Upper lobe of left lung (tissue), 6 donors: ENCODE data around the gene MVB12B. TPM values are rescaled to one million over a fixed set of nuclear protein-coding genes. Genes with fewer than 3 reads are reported as not detected.
A peak's percentile ranks its signal among the peaks of the same experiment; 100 is the strongest.

Experiments used
- ATAC-seq, 2 donors: fragments of 200-7000 bp; cut with Tn5 transposase; one replicate each; pipeline ENCODE4 v1.9.1; 2022; ENCODE audit warnings: mild to moderate bottlenecking in 2 of 2, moderate library complexity in 2 of 2; ENCODE audit not compliant: low FRiP score in 2 of 2
- DNase-seq, 2 donors: peaks; one replicate each; pipeline ENCODE4 v3.0.0-alpha.2; 2019 to 2020
- H3K27ac ChIP-seq, 4 donors: fragments of 200-600 bp; sonication (generic); one replicate each; pipeline ENCODE4 v1.5.1; 2016 to 2019
- H3K27me3 ChIP-seq, 4 donors: fragments of 200-600 bp; sonication (generic); one replicate each; pipeline ENCODE4 v1.5.1; 2017 to 2019
- H3K36me3 ChIP-seq, 4 donors: fragments of 200-600 bp; sonication (generic); one replicate each; pipeline ENCODE4 v1.5.1; 2016 to 2019
- H3K4me1 ChIP-seq, 4 donors: fragments of 200-600 bp; sonication (generic); one replicate each; pipeline ENCODE4 v1.5.1; 2018 to 2019
- H3K4me3 ChIP-seq, 4 donors: fragments of 200-600 bp; sonication (generic); one replicate each; pipeline ENCODE4 v1.5.1; 2017 to 2019; ENCODE audit warnings: mild to moderate bottlenecking in 2 of 4, moderate library complexity in 1 of 4
- H3K9me3 ChIP-seq, 4 donors: fragments of 200-600 bp; sonication (generic); one replicate each; pipeline ENCODE4 v1.5.1; 2018 to 2019
- CTCF ChIP-seq, 6 experiments: fragments of 450-650 bp in 4 of 6; fragments of 200-600 bp in 2 of 6; sonication (generic) in 2 of 6; IDR thresholded peaks; one replicate each; pipeline ENCODE4 v1.5.1; 2016 to 2019; ENCODE audit warnings: antibody characterized with exemption in 6 of 6
- EP300 ChIP-seq, 4 donors: sonication (generic); formaldehyde crosslinking; IDR thresholded peaks; one replicate each; pipeline ENCODE4 v1.5.1; 2017; ENCODE audit warnings: antibody characterized with exemption in 4 of 4, control low read depth in 2 of 4
- POLR2A ChIP-seq, 4 donors: fragments of 450-650 bp; IDR thresholded peaks; one replicate each; pipeline ENCODE4 v1.5.1; 2016 to 2017; ENCODE audit warnings: antibody characterized with exemption in 4 of 4, mild to moderate bottlenecking in 2 of 4
- POLR2AphosphoS5 ChIP-seq, 2 donors: sonication (generic); formaldehyde crosslinking; IDR thresholded peaks; one replicate each; pipeline ENCODE4 v1.5.1; 2017; ENCODE audit warnings: antibody characterized with exemption in 2 of 2
- WGBS, 2 donors: methylation state at CpG; one replicate each; pipeline ENCODE4 v1.1.5; 2017 to 2018; 5-methylcytosine and 5-hydroxymethylcytosine counted together
- total RNA-seq, 6 donors: library from RNA; depleted of rRNA in 4 of 6; stranded (reverse); fragments of >200 nt in 4 of 6; gene quantifications; one replicate each; pipeline versions ENCODE4 v1.1.0 to v1.2.1, GENCODE V29; 2016 to 2021
- donor health status: DM: no; HTN: no; CAD: no; lungs with moderate emphysema.
- donor health status: DM: no; HTN: yes; CAD: no; lungs with severe emphysema.

Gene MVB12B
- total RNA-seq, 6 donors from 2014 or later, result 36.7 to 60.7 (median 41.0) TPM

- peaks cover 19 to 59% (median 22%) of the 10 kb centered on the region in 4 donors for H3K4me1 ChIP-seq
- peak overlapping the region in 1 of 4 donors; percentile 57 for H3K27ac ChIP-seq
- ATAC-seq (peak; percentile 89 to 92), DNase-seq (peak; percentile 87 to 97)
- no peaks in the 10 kb centered on the region for H3K9me3 ChIP-seq
- WGBS, 2 donors, result 23 to 29% methylated on average over 23 to 25 of the region's 25 CpGs
- H3K27me3 ChIP-seq, result no peaks in the 10 kb centered on the region
- no peak for TF ChIP-seq POLR2A (IDR thresholded peaks at IDR 0.05)
- TF ChIP-seq CTCF (IDR thresholded peaks at IDR 0.05), result peak; percentile 94 to 98 (median 96)
- TF ChIP-seq POLR2AphosphoS5 (IDR thresholded peaks at IDR 0.05), result no peak
- H3K36me3 ChIP-seq, result peaks cover 0 to 53% (median 25%) of the 10 kb centered on the region in 4 donors
- H3K4me3 ChIP-seq, result no peak overlapping the region
Measured at GRCh38 chr9:126398403-126399058, 71.9 kb downstream of the MVB12B start.

DNA sequence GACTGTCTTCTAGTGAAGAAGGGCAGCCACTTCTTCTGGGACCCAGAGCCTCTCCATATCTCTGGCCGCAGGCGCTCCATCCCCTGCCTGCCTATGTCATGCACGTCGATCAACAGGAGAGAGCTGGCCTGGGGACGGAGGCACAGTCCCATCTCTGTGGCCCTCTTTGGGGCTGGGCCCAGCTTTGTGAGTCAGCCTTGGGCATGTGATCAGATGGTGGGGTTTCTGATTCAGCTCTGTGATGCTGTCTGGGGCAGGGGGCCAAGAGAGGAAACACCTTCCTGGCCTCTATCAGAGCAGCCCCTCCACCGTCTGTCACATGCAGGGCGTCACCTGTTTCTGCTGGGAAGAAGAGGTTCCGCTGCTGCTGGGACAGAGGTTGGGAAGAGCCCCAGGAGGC is 72.6 kb downstream of the MVB12B start:
- ATAC-seq (no peak), DNase-seq (no peak)
- Histone ChIP-seq H3K36me3 (peaks cover 0 to 55% (median 26%) of the 10 kb centered on the region in 4 donors), H3K27me3 (no peaks in the 10 kb centered on the region), H3K4me3 (no peak overlapping the region), H3K4me1 (peaks cover 13 to 52% (median 16%) of the 10 kb centered on the region in 4 donors), H3K9me3 (no peaks in the 10 kb centered on the region), H3K27ac (no peak overlapping the region)
- TF ChIP-seq POLR2AphosphoS5 (IDR thresholded peaks at IDR 0.05) (no peak), CTCF (IDR thresholded peaks at IDR 0.05) (no peak), EP300 (IDR thresholded peaks at IDR 0.05) (no peak), POLR2A (IDR thresholded peaks at IDR 0.05) (no peak)
- WGBS, 2 donors, result 90 to 96% methylated on average over 4 to 8 of the region's 8 CpGs

DNA sequence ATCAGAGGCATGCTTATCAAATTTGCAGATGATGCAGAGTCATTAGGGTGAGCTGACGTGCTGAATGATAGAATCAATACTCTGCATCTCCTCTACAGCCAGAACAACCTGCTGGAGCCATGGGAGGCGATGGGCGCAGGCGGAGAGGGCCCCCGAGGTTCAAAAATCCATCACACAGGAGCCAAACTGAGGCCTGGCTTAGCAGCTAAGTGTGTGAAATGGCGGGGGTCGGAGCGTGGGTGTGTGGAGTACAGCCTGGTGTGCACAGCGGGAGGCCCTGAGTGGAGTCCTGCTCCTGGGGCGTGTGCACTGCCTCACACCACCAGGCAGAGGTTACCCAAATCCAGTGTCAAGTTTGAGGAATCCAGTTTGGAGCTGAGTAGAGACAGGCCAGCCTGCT is 73.2 kb downstream of the MVB12B start:
- WGBS, 2 donors, result 96 to 100% methylated on average over 10 of the region's 10 CpGs
- Histone ChIP-seq H3K27ac (no peak overlapping the region), H3K4me3 (no peak overlapping the region), H3K27me3 (no peaks in the 10 kb centered on the region), H3K4me1 (peaks cover 13 to 46% (median 14%) of the 10 kb centered on the region in 4 donors), H3K36me3 (peaks cover 0 to 56% (median 26%) of the 10 kb centered on the region in 4 donors), H3K9me3 (no peaks in the 10 kb centered on the region)
- no peak for TF ChIP-seq POLR2A (IDR thresholded peaks at IDR 0.05)
- DNase-seq (no peak), ATAC-seq (no peak)

DNA sequence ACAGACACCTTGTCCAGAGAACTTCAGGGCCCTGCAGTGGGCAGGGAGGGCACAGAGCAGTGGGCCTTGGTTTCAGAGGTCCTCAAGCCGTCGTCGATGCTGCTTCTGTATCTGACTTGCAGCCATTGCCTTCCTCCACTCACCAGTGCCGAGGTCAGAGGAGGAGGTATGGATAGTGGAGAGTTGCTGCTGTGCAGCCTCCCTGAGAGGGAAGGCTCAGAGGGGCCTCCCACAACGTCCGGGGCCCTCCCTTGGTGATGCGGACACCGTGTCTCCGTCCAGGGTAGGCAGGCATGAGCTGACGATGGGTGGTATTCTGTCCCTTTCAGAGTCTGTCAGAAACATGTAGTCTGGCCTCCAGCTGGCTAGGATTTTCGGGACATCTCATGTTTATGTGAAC is 73.9 kb downstream of the MVB12B start:
- Histone ChIP-seq H3K9me3 (no peaks in the 10 kb centered on the region), H3K27ac (no peak overlapping the region), H3K4me1 (peaks cover 8 to 40% (median 8%) of the 10 kb centered on the region in 4 donors), H3K4me3 (no peak overlapping the region), H3K36me3 (peaks cover 0 to 56% (median 23%) of the 10 kb centered on the region in 4 donors), H3K27me3 (no peaks in the 10 kb centered on the region)
- ATAC-seq, result no peak
- 78% methylated on average over 11 of the region's 11 CpGs; no CpG with 5 or more reads in 1 of the 2 donors for WGBS, 2 donors
- DNase-seq, result no peak
- TF ChIP-seq CTCF (IDR thresholded peaks at IDR 0.05), result no peak
- TF ChIP-seq POLR2AphosphoS5 (IDR thresholded peaks at IDR 0.05), result no peak
- TF ChIP-seq POLR2A (IDR thresholded peaks at IDR 0.05), result no peak
- no peak for TF ChIP-seq EP300 (IDR thresholded peaks at IDR 0.05)

GRCh38 chr9:126401107-126401506 is 74.5 kb downstream of the MVB12B start:
- ATAC-seq (no peak), DNase-seq (no peak)
- Histone ChIP-seq H3K36me3 (peaks cover 0 to 52% (median 19%) of the 10 kb centered on the region in 4 donors), H3K9me3 (no peaks in the 10 kb centered on the region), H3K27ac (no peak overlapping the region), H3K27me3 (no peaks in the 10 kb centered on the region), H3K4me1 (peaks cover 5 to 34% (median 7%) of the 10 kb centered on the region in 4 donors), H3K4me3 (no peak overlapping the region)
- WGBS, 2 donors, result 53 to 59% methylated on average over 4 to 6 of the region's 6 CpGs
- TF ChIP-seq EP300 (IDR thresholded peaks at IDR 0.05) (no peak), POLR2A (IDR thresholded peaks at IDR 0.05) (no peak), CTCF (IDR thresholded peaks at IDR 0.05) (no peak), POLR2AphosphoS5 (IDR thresholded peaks at IDR 0.05) (no peak)
